ENCODE data around the gene HDAC4. TPM values are rescaled to one million over a fixed set of nuclear protein-coding genes. Genes with fewer than 3 reads are reported as not detected.

HDAC4 gene
- total RNA-seq, 1 experiment from 2014 or later, result 44.4 TPM

- ChIA-PET POLR2A (interaction anchor here (0.5 to 0.7 kb wide), 2 partner anchors 26 to 211 kb away, joined by 3 to 6 read pairs; no protein-coding TSS in a partner anchor), CTCF (interaction anchor here (1.1 to 1.2 kb wide), 2 partner anchors 9 to 134 kb away, joined by 3 to 4 read pairs; no protein-coding TSS in a partner anchor)
- DNase-seq (ENCODE audit: low spot score), result no peak
- Mint-ChIP-seq H3K27ac (peak overlapping the region; percentile 78; the same call in 1 of the 2 replicates), H3K9me3 (no peaks in the 10 kb centered on the region), H3K4me1 (peaks cover 44% of the 10 kb centered on the region), H3K27me3 (ENCODE audit: low read depth) (no peaks in the 10 kb centered on the region), H3K36me3 (no peaks in the 10 kb centered on the region), H3K4me3 (no peak overlapping the region)
- ATAC-seq, result peak; percentile 37
- TF ChIP-seq SMAD4 (CRISPR knock-in tag; IDR thresholded peaks at IDR 0.05) (no peak), TP53 (CRISPR knock-in tag; IDR thresholded peaks at IDR 0.05) (no peak), ZNF121 (CRISPR knock-in tag; IDR thresholded peaks at IDR 0.05) (no peak), TCF7 (CRISPR knock-in tag; IDR thresholded peaks at IDR 0.05; ENCODE audit: low read depth) (no peak), ZNF281 (CRISPR knock-in tag; IDR thresholded peaks at IDR 0.05) (no peak), CREB1 (CRISPR knock-in tag; IDR thresholded peaks at IDR 0.05) (no peak), ZNF512 (CRISPR knock-in tag; IDR thresholded peaks at IDR 0.05; ENCODE audit: borderline replicate concordance) (no peak), EMX1 (CRISPR knock-in tag; IDR thresholded peaks at IDR 0.05) (no peak), PRDM15 (CRISPR knock-in tag; IDR thresholded peaks at IDR 0.05) (no peak), ZNF263 (CRISPR knock-in tag; IDR thresholded peaks at IDR 0.05; ENCODE audit: low read depth) (no peak), ZBTB43 (CRISPR knock-in tag; IDR thresholded peaks at IDR 0.05) (no peak), GTF2I (CRISPR knock-in tag; conservative IDR thresholded peaks at IDR 0.05) (no peak), ZNF416 (CRISPR knock-in tag; IDR thresholded peaks at IDR 0.05) (no peak), ZNF317 (CRISPR knock-in tag; IDR thresholded peaks at IDR 0.05; ENCODE audit: borderline replicate concordance, low read depth) (no peak), GABPB1 (CRISPR knock-in tag; IDR thresholded peaks at IDR 0.05) (no peak), MAX (CRISPR knock-in tag; IDR thresholded peaks at IDR 0.05) (no peak), ETV6 (CRISPR knock-in tag; IDR thresholded peaks at IDR 0.05) (no peak), SMAD3 (CRISPR knock-in tag; IDR thresholded peaks at IDR 0.05; ENCODE audit: borderline replicate concordance) (no peak), ELF4 (CRISPR knock-in tag; IDR thresholded peaks at IDR 0.05; ENCODE audit: low read depth) (no peak), NFATC4 (CRISPR knock-in tag; IDR thresholded peaks at IDR 0.05) (no peak)
Measured at GRCh38 chr2:239328351-239329191, 72.2 kb downstream of the HDAC4 start.

Data from WTC11 (cell line).